Esophagus muscularis mucosa (tissue), 4 donors: ENCODE data around the gene TMEM250.

Experiments
- EP300 ChIP-seq: sonication (generic); formaldehyde crosslinking; IDR thresholded peaks from one replicate; pipeline ENCODE4 v1.6.1; 2017; ENCODE audit warnings: antibody characterized with exemption
- POLR2A ChIP-seq: fragments of 450-650 bp; IDR thresholded peaks from one replicate; pipeline ENCODE4 v1.6.1; 2017; ENCODE audit warnings: antibody characterized with exemption, moderate library complexity, mild to moderate bottlenecking, low read depth
- POLR2AphosphoS5 ChIP-seq, 2 donors: sonication (generic); formaldehyde crosslinking; IDR thresholded peaks; one replicate each; pipeline ENCODE4 v1.6.1; 2017; ENCODE audit warnings: antibody characterized with exemption in 2 of 2
- TF ChIP-seq, protein P1 (sequence below), 3 experiments: fragments of 200-600 bp in 2 of 3; fragments of 450-650 bp in 1 of 3; sonication (generic) in 2 of 3; IDR thresholded peaks; one replicate each; pipeline ENCODE4 v1.5.1; 2017 to 2019; ENCODE audit warnings: antibody characterized with exemption in 3 of 3, mild to moderate bottlenecking in 2 of 3, moderate library complexity in 1 of 3

GRCh38 chr9:136082496-136083361 lies 35.9 kb downstream of the TMEM250 start:
- TF ChIP-seq, protein P1, sequence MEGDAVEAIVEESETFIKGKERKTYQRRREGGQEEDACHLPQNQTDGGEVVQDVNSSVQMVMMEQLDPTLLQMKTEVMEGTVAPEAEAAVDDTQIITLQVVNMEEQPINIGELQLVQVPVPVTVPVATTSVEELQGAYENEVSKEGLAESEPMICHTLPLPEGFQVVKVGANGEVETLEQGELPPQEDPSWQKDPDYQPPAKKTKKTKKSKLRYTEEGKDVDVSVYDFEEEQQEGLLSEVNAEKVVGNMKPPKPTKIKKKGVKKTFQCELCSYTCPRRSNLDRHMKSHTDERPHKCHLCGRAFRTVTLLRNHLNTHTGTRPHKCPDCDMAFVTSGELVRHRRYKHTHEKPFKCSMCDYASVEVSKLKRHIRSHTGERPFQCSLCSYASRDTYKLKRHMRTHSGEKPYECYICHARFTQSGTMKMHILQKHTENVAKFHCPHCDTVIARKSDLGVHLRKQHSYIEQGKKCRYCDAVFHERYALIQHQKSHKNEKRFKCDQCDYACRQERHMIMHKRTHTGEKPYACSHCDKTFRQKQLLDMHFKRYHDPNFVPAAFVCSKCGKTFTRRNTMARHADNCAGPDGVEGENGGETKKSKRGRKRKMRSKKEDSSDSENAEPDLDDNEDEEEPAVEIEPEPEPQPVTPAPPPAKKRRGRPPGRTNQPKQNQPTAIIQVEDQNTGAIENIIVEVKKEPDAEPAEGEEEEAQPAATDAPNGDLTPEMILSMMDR (IDR thresholded peaks at IDR 0.05), result no peak
- TF ChIP-seq POLR2A, result no peak
- TF ChIP-seq POLR2AphosphoS5 (IDR thresholded peaks at IDR 0.05), result no peak
- no peak for TF ChIP-seq EP300
